Subcutaneous adipose tissue (tissue), 4 donors: ENCODE data around the gene PEPD. TPM values are rescaled to one million over a fixed set of nuclear protein-coding genes. Genes with fewer than 3 reads are reported as not detected.

ENCODE experiments used
- CTCF ChIP-seq: fragments of 450-650 bp; IDR thresholded peaks from one replicate; pipeline ENCODE4 v1.5.1; 2016; ENCODE audit warnings: low read depth, mild to moderate bottlenecking, control low read depth, antibody characterized with exemption, moderate library complexity
- total RNA-seq, 4 donors: library from RNA; depleted of rRNA; stranded (reverse); fragments of >200 nt; gene quantifications; one replicate each; pipeline ENCODE4 v1.1.0, GENCODE V29; 2016

Gene PEPD
- total RNA-seq, 4 donors from 2014 or later, result 71.3 to 110 (median 92.6) TPM

- TF ChIP-seq CTCF, result no peak
These were observed 19.8 kb downstream of the PEPD start for GRCh38 chr19:33501693-33502356.

GRCh38 chr19:33500991-33501390, 20.6 kb downstream of the PEPD start:
- no peak for TF ChIP-seq CTCF

GRCh38 chr19:33500586-33500985, 21.0 kb downstream of the PEPD start:
- TF ChIP-seq CTCF, result no peak

- TF ChIP-seq CTCF, result no peak
These were observed 21.7 kb downstream of the PEPD start for GRCh38 chr19:33499671-33500506.

GRCh38 chr19:33499248-33499647, 22.3 kb downstream of the PEPD start:
- TF ChIP-seq CTCF, result no peak

GRCh38 chr19:33498391-33499000, 23.1 kb downstream of the PEPD start:
- no peak for TF ChIP-seq CTCF

- TF ChIP-seq CTCF, result no peak
These were observed 23.8 kb downstream of the PEPD start for GRCh38 chr19:33497778-33498175.
